Fibroblast of the aortic adventitia (primary cell): Measurements from ENCODE around the gene PKNOX2. TPM values are rescaled to one million over a fixed set of nuclear protein-coding genes. Genes with fewer than 3 reads are reported as not detected.

Source experiments
- DNase-seq: peaks from one replicate; pipeline ENCODE4 v3.0.0-alpha.2; 2010; ENCODE audit warnings: low read depth
- H3K4me3 ChIP-seq: 2 replicates; pipeline ENCODE4 v1.5.1; 2011; ENCODE audit warnings: low read depth, mild to moderate bottlenecking, control low read depth, low read length, moderate library complexity
- total RNA-seq: library from RNA; depleted of rRNA; stranded (reverse); fragments of >200 nt; gene quantifications from 2 replicates; pipeline ENCODE4 v1.2.3, GENCODE V29; 2012; ENCODE audit warnings: low replicate concordance
- TF ChIP-seq, protein P1 (sequence below): IDR thresholded peaks from 2 replicates; pipeline ENCODE4 v1.5.1; 2011; ENCODE audit warnings: mild to moderate bottlenecking, low read length, control low read depth, inconsistent platforms; ENCODE audit not compliant: insufficient read depth

The PKNOX2 gene
- total RNA-seq, 1 donor, result 2.0 TPM

DNA sequence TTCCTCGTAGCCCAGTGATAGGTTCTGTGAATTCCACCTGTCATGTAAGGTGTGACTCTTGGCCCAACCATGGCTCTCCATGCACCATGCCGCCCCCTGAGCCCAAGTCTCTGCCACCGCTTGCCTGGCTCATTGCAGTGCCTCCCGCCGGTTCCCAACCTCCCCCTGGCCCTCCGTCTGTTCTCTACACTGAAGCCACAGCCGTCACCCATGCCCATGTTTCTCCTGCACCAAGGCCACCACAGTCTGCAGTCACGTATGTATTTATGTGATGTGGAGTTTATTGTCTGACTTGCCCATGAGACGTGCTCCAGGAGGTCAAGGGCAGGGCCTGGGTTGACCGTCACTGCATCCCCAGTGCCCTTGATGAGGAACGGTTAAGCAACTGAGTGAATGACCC, 35.9 kb downstream of the PKNOX2 start:
- DNase-seq, result no peak
- no peak overlapping the region for H3K4me3 ChIP-seq
- TF ChIP-seq, protein P1, sequence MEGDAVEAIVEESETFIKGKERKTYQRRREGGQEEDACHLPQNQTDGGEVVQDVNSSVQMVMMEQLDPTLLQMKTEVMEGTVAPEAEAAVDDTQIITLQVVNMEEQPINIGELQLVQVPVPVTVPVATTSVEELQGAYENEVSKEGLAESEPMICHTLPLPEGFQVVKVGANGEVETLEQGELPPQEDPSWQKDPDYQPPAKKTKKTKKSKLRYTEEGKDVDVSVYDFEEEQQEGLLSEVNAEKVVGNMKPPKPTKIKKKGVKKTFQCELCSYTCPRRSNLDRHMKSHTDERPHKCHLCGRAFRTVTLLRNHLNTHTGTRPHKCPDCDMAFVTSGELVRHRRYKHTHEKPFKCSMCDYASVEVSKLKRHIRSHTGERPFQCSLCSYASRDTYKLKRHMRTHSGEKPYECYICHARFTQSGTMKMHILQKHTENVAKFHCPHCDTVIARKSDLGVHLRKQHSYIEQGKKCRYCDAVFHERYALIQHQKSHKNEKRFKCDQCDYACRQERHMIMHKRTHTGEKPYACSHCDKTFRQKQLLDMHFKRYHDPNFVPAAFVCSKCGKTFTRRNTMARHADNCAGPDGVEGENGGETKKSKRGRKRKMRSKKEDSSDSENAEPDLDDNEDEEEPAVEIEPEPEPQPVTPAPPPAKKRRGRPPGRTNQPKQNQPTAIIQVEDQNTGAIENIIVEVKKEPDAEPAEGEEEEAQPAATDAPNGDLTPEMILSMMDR, result no peak

DNA sequence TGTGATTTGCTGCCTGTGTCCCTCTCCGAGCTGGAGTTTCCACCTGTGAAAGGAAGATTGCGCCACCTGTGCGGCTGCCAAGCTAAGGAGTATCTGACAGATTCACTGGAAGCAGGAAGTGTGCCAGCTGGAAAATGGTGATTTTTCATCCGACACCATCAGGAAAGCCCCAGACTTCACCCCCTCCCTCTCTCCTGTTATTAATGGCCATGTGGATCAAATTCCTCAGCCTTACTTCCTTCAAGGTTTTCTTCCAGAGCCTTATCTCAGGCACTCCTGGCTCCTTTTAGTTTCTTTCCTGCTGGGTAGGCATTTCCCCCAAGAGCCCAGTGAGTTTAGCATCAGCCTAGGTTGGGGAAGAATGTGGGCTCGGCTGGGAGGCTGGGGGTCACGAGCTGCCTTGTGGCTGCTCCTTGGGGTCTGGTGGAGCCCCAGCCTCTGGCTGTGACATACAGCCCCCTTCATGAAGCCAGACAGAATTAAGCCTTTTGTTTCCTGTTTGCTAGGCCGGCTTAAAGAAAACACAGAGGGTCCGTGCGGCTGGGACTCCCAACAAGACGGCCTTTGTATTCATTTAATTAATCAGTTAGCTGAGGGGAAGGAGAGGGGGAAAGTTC, 37.1 kb downstream of the PKNOX2 start:
- TF ChIP-seq, protein P1, result no peak
- DNase-seq, result peak; percentile 55
- no peak overlapping the region for H3K4me3 ChIP-seq

DNA sequence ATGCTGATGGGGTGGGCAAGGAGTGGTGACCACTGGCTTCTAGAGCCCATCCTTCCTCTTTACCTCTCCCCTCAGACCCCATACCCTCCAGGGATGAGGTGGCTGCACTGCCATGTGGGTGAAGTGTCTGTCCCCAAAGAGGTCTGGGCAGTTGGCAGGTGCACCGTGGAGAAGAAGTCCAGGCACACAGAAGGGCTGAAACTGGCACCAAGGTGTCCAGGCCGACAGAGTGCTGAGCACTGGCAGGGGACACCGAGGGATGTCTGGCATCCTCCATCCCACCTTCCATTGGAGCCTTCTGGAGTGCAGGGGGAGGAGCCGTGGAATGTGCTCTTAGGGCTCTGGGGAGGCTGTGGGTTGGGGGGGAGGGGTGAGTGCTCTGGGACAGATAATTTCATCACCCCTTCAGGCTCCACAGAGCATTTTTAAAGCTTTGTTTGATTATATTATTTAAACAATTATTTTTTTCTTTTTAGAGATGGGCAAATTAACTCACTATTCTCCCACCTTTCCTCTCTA, 37.9 kb downstream of the PKNOX2 start:
- TF ChIP-seq, protein P1, result no peak
- no peak for DNase-seq
- H3K4me3 ChIP-seq, result no peak overlapping the region

DNA sequence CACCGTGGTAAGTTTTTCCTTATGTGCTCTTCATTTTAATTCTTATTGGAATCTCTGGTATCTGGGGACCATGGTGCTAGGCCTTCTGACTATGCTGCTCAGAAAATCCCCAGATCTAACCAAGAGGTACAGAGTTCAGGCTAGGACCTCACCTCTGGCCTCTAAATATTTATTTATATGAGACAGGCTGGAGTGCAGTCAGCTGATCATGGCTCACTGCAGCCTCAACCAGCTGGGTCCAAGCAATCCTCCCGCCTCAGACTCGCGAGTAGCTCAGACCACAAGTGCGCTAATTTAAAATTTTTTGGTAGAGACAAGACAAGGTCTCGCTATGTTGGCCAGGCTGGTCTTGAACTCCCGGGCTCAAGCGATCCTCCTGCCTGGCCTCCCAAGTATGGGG, 38.4 kb downstream of the PKNOX2 start:
- TF ChIP-seq, protein P1, result no peak
- no peak overlapping the region for H3K4me3 ChIP-seq
- no peak for DNase-seq

DNA sequence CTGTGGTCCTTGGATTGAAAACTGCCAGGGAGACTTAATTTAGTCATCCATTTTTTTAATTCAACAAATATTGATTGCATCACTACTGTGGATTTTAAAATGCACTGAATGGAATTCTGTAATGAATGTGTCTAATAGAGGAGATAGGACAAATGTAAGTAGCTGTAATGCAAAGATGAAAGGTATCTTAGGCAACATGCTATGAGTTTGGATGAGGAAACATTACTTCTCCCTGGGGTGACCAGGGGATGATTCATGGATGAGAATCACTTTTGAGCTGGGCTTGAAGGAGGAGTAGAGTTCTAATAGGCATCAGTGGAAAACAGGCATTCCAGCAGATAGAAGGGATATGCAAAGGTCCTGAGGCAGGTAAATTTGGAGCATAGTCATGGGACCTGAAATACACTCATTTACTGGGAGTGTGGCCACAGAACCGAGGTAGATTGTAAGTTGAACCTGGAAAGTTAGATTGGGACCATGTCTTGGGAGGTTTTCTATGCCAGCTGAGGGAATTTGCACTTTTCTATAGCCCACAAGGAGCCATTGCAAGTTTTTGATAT, 43.4 kb downstream of the PKNOX2 start:
- H3K4me3 ChIP-seq, result no peak overlapping the region
- DNase-seq, result peak; percentile 64
- TF ChIP-seq, protein P1, result no peak

DNA sequence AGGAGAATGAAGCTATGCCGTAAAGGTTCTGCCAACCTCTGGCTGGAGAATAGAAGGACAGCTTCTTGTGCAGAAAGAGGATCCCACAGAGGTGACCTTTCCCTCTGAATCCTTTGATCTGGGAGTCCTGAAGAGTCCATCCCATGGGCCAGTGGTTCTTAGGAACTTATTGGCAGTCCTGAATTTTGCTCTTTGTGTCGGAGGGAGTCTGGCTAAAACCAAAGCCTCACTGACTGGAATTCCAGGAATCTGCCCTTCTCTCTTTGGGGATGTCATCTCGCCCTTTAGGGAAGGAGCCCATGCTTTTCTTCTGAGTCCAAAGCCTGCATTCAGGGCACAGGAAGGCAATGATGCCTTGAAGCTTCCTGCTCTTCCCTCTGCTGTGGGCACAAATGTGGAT, 45.5 kb downstream of the PKNOX2 start:
- DNase-seq, result no peak

More for the DNA sequence above, 45.5 kb downstream of the PKNOX2 start:
- no peak overlapping the region for H3K4me3 ChIP-seq
- TF ChIP-seq, protein P1, result no peak
